ENCODE data around the gene RFC1.

GRCh38 chr4:39357002-39357401 lies 9.2 kb downstream of the RFC1 start:
- no peak for TF ChIP-seq CTCF (IDR thresholded peaks at IDR 0.05; ENCODE audit: low read depth, low read length, missing input control)
- no peak for TF ChIP-seq TAF1 (conservative IDR thresholded peaks at IDR 0.05)
- no peak for TF ChIP-seq SP1 (IDR thresholded peaks at IDR 0.05)
- no peak for TF ChIP-seq ATF3 (IDR thresholded peaks at IDR 0.05)
- no peak for TF ChIP-seq YY1 (IDR thresholded peaks at IDR 0.05)
- no peak for TF ChIP-seq JUND (IDR thresholded peaks at IDR 0.05)
- TF ChIP-seq ZBTB33 (IDR thresholded peaks at IDR 0.05), result no peak

Data from liver (tissue), 3 donors.